G401.6 (cell line): ENCODE results near the gene SHROOM4.

Source experiments
- FAIRE-seq: peaks from 2 replicates; lab custom pipeline; 2012; peaks lifted over from hg19 to GRCh38; lab: Jason Lieb, UNC

SHROOM4 gene, protein sequence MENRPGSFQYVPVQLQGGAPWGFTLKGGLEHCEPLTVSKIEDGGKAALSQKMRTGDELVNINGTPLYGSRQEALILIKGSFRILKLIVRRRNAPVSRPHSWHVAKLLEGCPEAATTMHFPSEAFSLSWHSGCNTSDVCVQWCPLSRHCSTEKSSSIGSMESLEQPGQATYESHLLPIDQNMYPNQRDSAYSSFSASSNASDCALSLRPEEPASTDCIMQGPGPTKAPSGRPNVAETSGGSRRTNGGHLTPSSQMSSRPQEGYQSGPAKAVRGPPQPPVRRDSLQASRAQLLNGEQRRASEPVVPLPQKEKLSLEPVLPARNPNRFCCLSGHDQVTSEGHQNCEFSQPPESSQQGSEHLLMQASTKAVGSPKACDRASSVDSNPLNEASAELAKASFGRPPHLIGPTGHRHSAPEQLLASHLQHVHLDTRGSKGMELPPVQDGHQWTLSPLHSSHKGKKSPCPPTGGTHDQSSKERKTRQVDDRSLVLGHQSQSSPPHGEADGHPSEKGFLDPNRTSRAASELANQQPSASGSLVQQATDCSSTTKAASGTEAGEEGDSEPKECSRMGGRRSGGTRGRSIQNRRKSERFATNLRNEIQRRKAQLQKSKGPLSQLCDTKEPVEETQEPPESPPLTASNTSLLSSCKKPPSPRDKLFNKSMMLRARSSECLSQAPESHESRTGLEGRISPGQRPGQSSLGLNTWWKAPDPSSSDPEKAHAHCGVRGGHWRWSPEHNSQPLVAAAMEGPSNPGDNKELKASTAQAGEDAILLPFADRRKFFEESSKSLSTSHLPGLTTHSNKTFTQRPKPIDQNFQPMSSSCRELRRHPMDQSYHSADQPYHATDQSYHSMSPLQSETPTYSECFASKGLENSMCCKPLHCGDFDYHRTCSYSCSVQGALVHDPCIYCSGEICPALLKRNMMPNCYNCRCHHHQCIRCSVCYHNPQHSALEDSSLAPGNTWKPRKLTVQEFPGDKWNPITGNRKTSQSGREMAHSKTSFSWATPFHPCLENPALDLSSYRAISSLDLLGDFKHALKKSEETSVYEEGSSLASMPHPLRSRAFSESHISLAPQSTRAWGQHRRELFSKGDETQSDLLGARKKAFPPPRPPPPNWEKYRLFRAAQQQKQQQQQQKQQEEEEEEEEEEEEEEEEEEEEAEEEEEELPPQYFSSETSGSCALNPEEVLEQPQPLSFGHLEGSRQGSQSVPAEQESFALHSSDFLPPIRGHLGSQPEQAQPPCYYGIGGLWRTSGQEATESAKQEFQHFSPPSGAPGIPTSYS (N-terminal part only)

DNA sequence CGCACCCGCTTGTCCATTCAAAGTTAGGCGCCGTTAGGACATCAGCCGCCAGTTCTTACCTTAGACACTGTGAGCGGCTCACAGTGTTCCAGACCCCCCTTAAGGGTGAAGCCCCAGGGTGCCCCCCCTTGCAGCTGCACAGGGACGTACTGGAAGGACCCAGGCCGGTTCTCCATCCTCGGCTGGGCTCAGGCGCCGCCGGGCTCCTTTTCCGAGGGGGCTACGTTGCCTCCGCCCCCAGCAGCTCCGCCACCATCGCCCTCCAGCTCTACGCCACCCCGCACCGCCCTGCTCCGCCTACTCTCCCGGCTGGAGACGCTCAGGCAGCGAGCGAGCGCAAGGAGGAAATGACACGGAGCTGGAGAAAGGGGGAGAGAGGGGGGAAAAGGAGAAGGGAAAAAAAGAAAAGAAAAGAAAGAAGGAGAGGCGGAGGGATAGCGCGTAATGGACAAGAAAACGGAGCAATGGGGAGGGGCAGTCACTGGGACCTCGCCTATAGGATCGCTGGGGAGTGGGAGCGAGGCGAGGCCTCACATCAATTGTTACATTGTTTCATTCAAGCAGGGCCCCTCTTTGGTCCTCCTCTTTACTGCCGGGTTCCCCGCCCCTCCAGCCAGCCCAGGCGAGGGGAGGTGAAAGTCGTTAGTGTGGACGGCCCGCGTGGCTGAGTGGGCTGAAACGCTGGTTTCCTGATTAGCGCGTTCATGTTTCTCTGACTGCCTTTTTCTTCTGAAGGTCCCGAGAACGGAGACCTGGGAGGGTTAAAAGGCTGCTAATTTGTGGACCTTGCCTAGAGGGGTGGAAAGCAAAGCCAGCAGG lies at the start of gene SHROOM4:
Gene SHROOM4, minus strand, starts transcription at position 352 of the 819 bp plus-strand sequence. Its CDS starts 176 bp downstream, at position 176.
- no peak for FAIRE-seq

GRCh38 chrX:50863471-50863870 lies 49.5 kb upstream of the SHROOM4 start:
- FAIRE-seq = no peak

DNA sequence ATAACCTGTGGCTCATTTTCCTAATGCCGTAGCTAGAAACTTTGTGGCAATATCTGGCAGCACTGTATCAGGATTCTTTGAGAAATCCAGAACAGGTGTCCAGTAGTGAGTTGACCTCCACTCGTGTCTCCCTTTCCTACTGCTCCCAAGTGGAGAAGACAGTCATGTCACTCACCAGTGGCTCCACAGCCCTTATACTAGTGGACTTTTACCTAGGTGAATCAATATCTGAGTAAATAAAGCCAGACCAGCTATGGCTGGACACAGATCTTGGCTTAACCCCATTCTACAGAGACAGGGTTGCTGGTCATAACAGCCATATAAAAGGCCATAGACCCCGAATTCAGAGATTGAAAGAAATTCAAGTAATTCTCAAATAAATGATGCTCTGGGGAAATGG lies 46.5 kb upstream of the SHROOM4 start:
- FAIRE-seq = no peak

DNA sequence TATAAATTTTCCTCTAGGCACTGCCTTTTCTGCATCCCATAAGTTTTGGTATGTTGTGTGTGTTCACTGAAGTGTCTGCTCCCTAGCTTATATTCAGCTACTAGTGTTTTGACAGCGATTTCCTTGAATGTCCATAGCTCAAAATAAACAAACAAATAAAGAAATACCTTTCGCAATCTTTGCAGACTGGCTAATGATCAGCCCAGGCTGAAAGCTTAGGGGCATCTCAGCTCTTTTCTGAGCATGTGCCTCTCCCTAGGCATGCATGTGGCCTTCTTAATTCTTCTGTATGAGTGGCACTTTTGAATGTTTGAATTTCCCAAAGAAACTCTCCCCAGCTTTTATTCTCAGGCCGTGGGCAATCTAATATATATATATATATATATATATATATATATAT lies 44.6 kb upstream of the SHROOM4 start:
- no peak for FAIRE-seq

GRCh38 chrX:50853399-50853798 lies 39.4 kb upstream of the SHROOM4 start:
- FAIRE-seq = no peak

- no peak for FAIRE-seq
These were observed 38.5 kb upstream of the SHROOM4 start for GRCh38 chrX:50852524-50852923.

- FAIRE-seq = no peak
These were observed 28.2 kb upstream of the SHROOM4 start for GRCh38 chrX:50842221-50842620.

DNA sequence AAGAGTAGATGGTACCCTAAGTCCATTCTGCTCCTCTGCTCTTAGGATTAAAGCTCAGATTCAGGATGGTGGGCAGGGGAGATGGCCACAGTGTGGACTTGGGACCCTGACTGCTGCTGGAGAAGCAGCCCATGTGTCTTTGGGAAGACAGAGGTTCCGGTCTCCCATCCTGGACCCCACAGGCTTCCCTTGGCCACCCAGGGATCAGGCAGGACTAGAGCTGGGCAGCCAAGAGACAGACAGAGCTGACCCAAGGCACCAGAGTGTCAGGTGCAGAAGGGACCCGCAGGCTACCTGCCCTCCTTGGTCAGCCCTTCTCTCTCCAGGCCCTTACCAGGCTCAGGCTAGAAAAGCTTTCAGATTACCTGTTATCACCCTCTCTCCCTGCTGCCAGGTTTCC lies 25.7 kb upstream of the SHROOM4 start:
- FAIRE-seq = no peak

- FAIRE-seq = no peak
These were observed 25.0 kb upstream of the SHROOM4 start for GRCh38 chrX:50838820-50839600.

DNA sequence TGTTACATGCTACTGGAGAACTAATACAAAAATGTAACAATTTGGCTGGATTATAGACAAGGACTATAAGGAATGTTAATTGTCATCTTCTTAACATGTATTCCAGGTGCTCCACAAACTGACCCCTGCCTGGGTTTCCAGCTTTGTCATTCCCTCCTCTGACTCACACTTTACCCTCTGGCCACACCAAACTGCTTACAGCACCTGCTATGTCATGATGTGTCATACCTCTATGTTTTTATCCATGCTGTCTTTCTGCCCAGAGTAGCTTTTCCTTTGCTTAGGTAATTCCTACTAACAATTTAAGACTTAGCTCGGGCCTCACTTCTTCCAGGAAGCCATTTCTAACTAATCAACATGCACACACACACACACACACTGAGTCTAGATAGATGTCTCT lies 14.0 kb upstream of the SHROOM4 start:
- no peak for FAIRE-seq

DNA sequence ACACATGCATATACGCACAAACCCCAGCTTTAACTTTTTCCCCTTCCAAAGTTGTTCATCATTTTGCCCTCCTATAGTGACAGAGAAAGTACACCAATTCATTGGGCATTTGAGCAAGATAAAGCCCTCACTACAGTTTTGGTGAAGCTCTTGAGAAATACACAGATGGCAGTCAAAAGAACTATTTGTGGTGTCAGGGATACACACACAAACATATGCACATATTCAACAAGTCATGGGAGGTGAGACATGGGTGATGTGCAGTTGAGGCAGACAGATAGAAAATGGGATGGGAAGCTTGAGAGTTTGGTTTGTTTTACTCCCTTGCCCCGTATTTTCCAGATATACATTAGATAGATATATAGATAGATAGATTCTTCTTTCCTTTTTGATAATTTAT lies 11.8 kb upstream of the SHROOM4 start:
- no peak for FAIRE-seq

DNA sequence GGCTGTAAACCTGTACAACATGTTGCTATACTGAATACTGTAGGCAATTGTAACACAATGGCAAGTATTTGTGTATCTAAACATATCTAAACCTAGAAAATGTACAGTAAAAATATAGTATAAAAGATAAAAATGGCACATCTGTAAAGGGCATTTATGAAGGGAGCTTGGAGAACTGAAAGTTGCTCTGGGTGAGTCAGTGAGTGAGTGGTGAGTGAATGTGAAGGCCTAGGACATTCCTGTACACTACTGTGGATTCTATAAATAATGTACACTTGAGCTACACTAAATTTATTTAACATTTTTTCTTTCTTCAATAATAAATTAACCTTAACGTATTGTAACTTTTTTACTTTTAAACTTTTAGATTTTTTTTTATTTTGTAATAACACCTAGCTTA lies 5.0 kb upstream of the SHROOM4 start:
- no peak for FAIRE-seq

DNA sequence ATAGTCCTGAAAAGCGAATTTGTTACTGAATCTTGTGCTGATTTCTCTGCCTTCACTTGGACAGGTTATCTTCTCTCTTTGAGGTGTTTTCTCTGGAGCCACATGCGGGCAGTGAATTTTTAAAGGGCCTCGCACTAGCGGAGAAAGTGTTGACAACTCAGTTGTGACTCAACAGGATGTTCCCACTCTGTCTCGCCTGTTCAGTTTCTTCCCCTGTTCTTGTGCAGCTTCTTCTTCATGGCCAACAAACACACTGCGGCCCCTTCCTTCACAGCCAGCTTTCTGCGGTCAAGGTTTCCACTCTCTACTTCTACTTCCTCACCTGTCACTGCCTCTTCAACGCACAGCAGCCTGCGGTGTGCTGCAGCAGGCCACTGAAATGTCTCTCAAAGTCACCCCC lies 1.1 kb upstream of the SHROOM4 start:
- no peak for FAIRE-seq

- no peak for FAIRE-seq
These were observed 707 bp upstream of the SHROOM4 start for GRCh38 chrX:50814701-50815100.

- FAIRE-seq = no peak
These were observed 775 bp downstream of the SHROOM4 start for GRCh38 chrX:50812995-50813842.

- FAIRE-seq = no peak
These were observed 8.7 kb downstream of the SHROOM4 start for GRCh38 chrX:50805276-50805675.

GRCh38 chrX:50801135-50801534 lies 12.9 kb downstream of the SHROOM4 start:
- FAIRE-seq = no peak

DNA sequence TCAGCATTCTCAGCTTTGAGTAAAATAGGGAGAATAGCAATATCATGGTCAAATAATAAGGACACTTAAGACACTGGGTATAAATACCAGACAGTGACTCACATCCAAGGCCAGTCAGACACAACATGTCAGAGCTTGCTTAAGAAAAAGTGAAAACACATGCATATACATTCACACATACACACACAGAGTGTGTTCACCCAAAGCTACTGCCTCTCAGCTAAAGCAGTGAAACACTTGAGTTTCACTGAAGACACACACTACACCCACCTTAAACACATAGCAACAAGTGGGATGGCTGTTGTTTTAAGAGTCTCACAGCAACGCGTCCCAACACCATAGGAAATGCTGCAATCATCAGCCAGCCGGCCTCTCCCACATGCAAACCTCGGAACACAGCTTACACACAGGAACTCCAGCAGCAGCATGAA lies 14.4 kb downstream of the SHROOM4 start:
- no peak for FAIRE-seq

GRCh38 chrX:50798783-50799182 lies 15.2 kb downstream of the SHROOM4 start:
- no peak for FAIRE-seq

DNA sequence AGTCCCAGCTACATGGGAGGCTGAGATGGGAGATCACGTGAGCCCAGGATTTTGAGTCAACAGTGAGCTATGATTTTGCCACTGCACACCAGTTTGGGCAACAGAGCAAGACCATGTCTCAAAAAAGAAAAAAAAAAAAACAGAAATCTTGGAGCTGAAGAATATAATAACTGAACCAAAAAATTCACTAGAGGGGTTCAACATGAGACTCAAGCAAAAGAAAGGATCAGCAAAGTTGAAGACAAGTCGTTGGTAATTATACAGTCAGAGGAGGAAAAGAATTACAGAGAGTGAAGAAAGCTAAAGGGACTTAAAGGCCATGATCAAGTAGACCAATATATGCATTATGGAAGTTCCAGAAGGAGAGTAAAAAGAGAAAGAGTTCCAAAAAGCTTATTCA lies 26.9 kb downstream of the SHROOM4 start:
- no peak for FAIRE-seq
